22Rv1 (cell line): ENCODE data around the gene PKIB.

Source experiments
- H3K27ac ChIP-seq: fragments of 450-650 bp; 2 replicates; pipeline ENCODE4 v1.5.1; 2017
- CTCF ChIP-seq: fragments of 450-650 bp; IDR thresholded peaks from 2 replicates; pipeline ENCODE4 v1.5.1; 2017; ENCODE audit warnings: mild to moderate bottlenecking
- ZFX ChIP-seq: fragments of 450-650 bp; IDR thresholded peaks from 2 replicates; pipeline ENCODE4 v1.6.1; 2017; ENCODE audit warnings: antibody characterized with exemption, borderline replicate concordance

The PKIB gene

GRCh38 chr6:122751326-122751725 lies 141.1 kb downstream of the PKIB start:
- H3K27ac ChIP-seq: no peak overlapping the region
- TF ChIP-seq ZFX (no peak), CTCF (no peak)

GRCh38 chr6:122752459-122752858 lies 142.3 kb downstream of the PKIB start:
- TF ChIP-seq CTCF: no peak
- no peak for TF ChIP-seq ZFX
- no peak overlapping the region for H3K27ac ChIP-seq

GRCh38 chr6:122753000-122753687 lies 142.9 kb downstream of the PKIB start:
- H3K27ac ChIP-seq: no peak overlapping the region
- TF ChIP-seq CTCF: no peak
- no peak for TF ChIP-seq ZFX

GRCh38 chr6:122753688-122754056 lies 143.5 kb downstream of the PKIB start:
- H3K27ac ChIP-seq: no peak overlapping the region
- TF ChIP-seq CTCF: no peak
- TF ChIP-seq ZFX: no peak

GRCh38 chr6:122754191-122754731 lies 144.1 kb downstream of the PKIB start:
- TF ChIP-seq CTCF (no peak), ZFX (no peak)
- H3K27ac ChIP-seq: no peak overlapping the region

GRCh38 chr6:122755901-122756300 lies 145.7 kb downstream of the PKIB start:
- H3K27ac ChIP-seq: no peak overlapping the region
- no peak for TF ChIP-seq CTCF
- no peak for TF ChIP-seq ZFX

GRCh38 chr6:122758927-122759334 lies 148.7 kb downstream of the PKIB start:
- TF ChIP-seq ZFX: no peak
- no peak for TF ChIP-seq CTCF
- H3K27ac ChIP-seq: no peak overlapping the region
